ENCODE measurements around the gene TLX2. TPM values are rescaled to one million over a fixed set of nuclear protein-coding genes. Genes with fewer than 3 reads are reported as not detected.

Gene TLX2
- total and polyA plus RNA-seq, 2 of the 13 experiments (the other 11 are each of a cell fraction or from before 2014, with no cell fraction given) = 0.05 to 0.20 TPM

- TF ChIP-seq SYNCRIP (IDR thresholded peaks at IDR 0.05; ENCODE audit: insufficient read depth, low read depth, low read length) = no peak
- TF ChIP-seq ZEB1 (IDR thresholded peaks at IDR 0.05; ENCODE audit: insufficient replicate concordance, low read depth) = no peak
- no peak for TF ChIP-seq SMARCE1 (IDR thresholded peaks at IDR 0.05; ENCODE audit: borderline replicate concordance)
- TF ChIP-seq ZNF329 (CRISPR knock-in tag; IDR thresholded peaks at IDR 0.05; ENCODE audit: low read depth) = peak; percentile 55; the same call in 1 of the 2 replicates
- TF ChIP-seq SNAPC5 (CRISPR knock-in tag; IDR thresholded peaks at IDR 0.05; ENCODE audit: borderline replicate concordance) = no peak
- no peak; the same call in 1 of the 2 replicates for TF ChIP-seq ETS1 (CRISPR knock-in tag; IDR thresholded peaks at IDR 0.05)
- TF ChIP-seq ZNF780A (CRISPR knock-in tag; IDR thresholded peaks at IDR 0.05) = 0 out of 2 replicates have a peak, but pooled peaks have one; percentile 47
- TF ChIP-seq ZSCAN5A (CRISPR knock-in tag; IDR thresholded peaks at IDR 0.05; ENCODE audit: borderline replicate concordance) = peak; percentile 59; the same call in 1 of the 2 replicates
- TF ChIP-seq TIGD3 (CRISPR knock-in tag; IDR thresholded peaks at IDR 0.05; ENCODE audit: borderline replicate concordance) = peak; percentile 65; the same call in 1 of the 2 replicates
- TF ChIP-seq ZNF24 (IDR thresholded peaks at IDR 0.05) = no peak
- peak; percentile 62; the same call in 1 of the 2 replicates for TF ChIP-seq MTF2 (CRISPR knock-in tag; IDR thresholded peaks at IDR 0.05; ENCODE audit: borderline replicate concordance)
- TF ChIP-seq CREB1 (IDR thresholded peaks at IDR 0.05) = 0 out of 2 replicates have a peak, but pooled peaks have one; percentile 10
- TF ChIP-seq CREB1 (CRISPR knock-in tag; IDR thresholded peaks at IDR 0.05) = peak; percentile 0; the same call in 1 of the 2 replicates
- no peak for TF ChIP-seq USF2 (IDR thresholded peaks at IDR 0.05; ENCODE audit: low read depth, low read length)
- TF ChIP-seq USF2 (CRISPR knock-in tag; IDR thresholded peaks at IDR 0.05; ENCODE audit: borderline replicate concordance) = no peak; the same call in 1 of the 2 replicates
- peak; percentile 89; the same call in 1 of the 2 replicates for TF ChIP-seq NCOA1 (CRISPR knock-in tag; IDR thresholded peaks at IDR 0.05)
- TF ChIP-seq ZNF10 (CRISPR knock-in tag; IDR thresholded peaks at IDR 0.05; ENCODE audit: borderline replicate concordance, low read depth) = no peak
- peak; percentile 85 for TF ChIP-seq ZFP36L1 (CRISPR knock-in tag; IDR thresholded peaks at IDR 0.05)
- TF ChIP-seq ZNF775 (CRISPR knock-in tag; IDR thresholded peaks at IDR 0.05; ENCODE audit: borderline replicate concordance) = no peak
- TF ChIP-seq ZNF570 (CRISPR knock-in tag; IDR thresholded peaks at IDR 0.05; ENCODE audit: borderline replicate concordance) = no peak; the same call in 1 of the 2 replicates
- no peak for TF ChIP-seq GMEB2 (CRISPR knock-in tag; IDR thresholded peaks at IDR 0.05; ENCODE audit: low read depth)
Observed at GRCh38 chr2:74502720-74503505, 11.3 kb upstream of the TLX2 start (continued).

Data from HepG2 (cell line).